ENCODE measurements around the gene PLXNC1.

PLXNC1 gene

GRCh38 chr12:94220804-94221203 lies 72.4 kb downstream of the PLXNC1 start:
- Histone ChIP-seq H3K36me3 (ENCODE audit: control insufficient read depth, insufficient read depth, low read length) (no peaks in the 10 kb centered on the region), H3K9me3 (ENCODE audit: control insufficient read depth, insufficient read depth, low read length) (no peaks in the 10 kb centered on the region), H3K27me3 (ENCODE audit: control insufficient read depth, insufficient read depth, low read length) (no peaks in the 10 kb centered on the region), H3K4me1 (ENCODE audit: control insufficient read depth, insufficient read depth, low read length) (no peaks in the 10 kb centered on the region), H3K4me3 (ENCODE audit: low read length) (no peak overlapping the region), H3K27ac (ENCODE audit: low read length) (no peak overlapping the region)
- WGBS (ENCODE audit: insufficient coverage, insufficient read length) = no CpG with 5 or more reads among the region's 5 CpGs
- no peak for DNase-seq (ENCODE audit: low read depth, low spot score)

- no peak overlapping the region for H3K27ac ChIP-seq (ENCODE audit: low read length)
- H3K9me3 ChIP-seq (ENCODE audit: control insufficient read depth, insufficient read depth, low read length) = no peaks in the 10 kb centered on the region
- DNase-seq (ENCODE audit: low read depth, low spot score) = no peak
- no peaks in the 10 kb centered on the region for H3K36me3 ChIP-seq (ENCODE audit: control insufficient read depth, insufficient read depth, low read length)
- no peaks in the 10 kb centered on the region for H3K27me3 ChIP-seq (ENCODE audit: control insufficient read depth, insufficient read depth, low read length)
- peaks cover 2% of the 10 kb centered on the region; the same call in 1 of the 2 replicates for H3K4me1 ChIP-seq (ENCODE audit: control insufficient read depth, insufficient read depth, low read length)
- no peak overlapping the region for H3K4me3 ChIP-seq (ENCODE audit: low read length)
- WGBS (ENCODE audit: insufficient coverage, insufficient read length) = no CpG with 5 or more reads among the region's 4 CpGs
These were observed 74.1 kb downstream of the PLXNC1 start for GRCh38 chr12:94222351-94223084.

- no peak overlapping the region for H3K4me3 ChIP-seq (ENCODE audit: low read length)
- whole genome bisulfite sequencing (ENCODE audit: insufficient coverage, insufficient read length) = no CpG with 5 or more reads among the region's 7 CpGs
- H3K27ac ChIP-seq (ENCODE audit: low read length) = no peak overlapping the region
- no peaks in the 10 kb centered on the region for H3K27me3 ChIP-seq (ENCODE audit: control insufficient read depth, insufficient read depth, low read length)
- H3K36me3 ChIP-seq (ENCODE audit: control insufficient read depth, insufficient read depth, low read length) = no peaks in the 10 kb centered on the region
- DNase-seq (ENCODE audit: low read depth, low spot score) = no peak
- H3K9me3 ChIP-seq (ENCODE audit: control insufficient read depth, insufficient read depth, low read length) = no peaks in the 10 kb centered on the region
- H3K4me1 ChIP-seq (ENCODE audit: control insufficient read depth, insufficient read depth, low read length) = peaks cover 2% of the 10 kb centered on the region; the same call in 1 of the 2 replicates
These were observed 75.5 kb downstream of the PLXNC1 start for GRCh38 chr12:94223842-94224241.

GRCh38 chr12:94225506-94225905 lies 77.1 kb downstream of the PLXNC1 start:
- no CpG with 5 or more reads among the region's 9 CpGs for WGBS (ENCODE audit: insufficient coverage, insufficient read length)
- Histone ChIP-seq H3K27ac (ENCODE audit: low read length) (no peak overlapping the region), H3K36me3 (ENCODE audit: control insufficient read depth, insufficient read depth, low read length) (no peaks in the 10 kb centered on the region), H3K4me1 (ENCODE audit: control insufficient read depth, insufficient read depth, low read length) (peaks cover 2% of the 10 kb centered on the region; the same call in 1 of the 2 replicates), H3K27me3 (ENCODE audit: control insufficient read depth, insufficient read depth, low read length) (no peaks in the 10 kb centered on the region), H3K9me3 (ENCODE audit: control insufficient read depth, insufficient read depth, low read length) (no peaks in the 10 kb centered on the region), H3K4me3 (ENCODE audit: low read length) (no peak overlapping the region)
- no peak for DNase-seq (ENCODE audit: low read depth, low spot score)

- H3K36me3 ChIP-seq (ENCODE audit: control insufficient read depth, insufficient read depth, low read length) = no peaks in the 10 kb centered on the region
- DNase-seq (ENCODE audit: low read depth, low spot score) = peak; percentile 37
- no CpG with 5 or more reads among the region's 5 CpGs for WGBS (ENCODE audit: insufficient coverage, insufficient read length)
- H3K27me3 ChIP-seq (ENCODE audit: control insufficient read depth, insufficient read depth, low read length) = no peaks in the 10 kb centered on the region
- H3K4me1 ChIP-seq (ENCODE audit: control insufficient read depth, insufficient read depth, low read length) = peaks cover 2% of the 10 kb centered on the region; the same call in 1 of the 2 replicates
- H3K4me3 ChIP-seq (ENCODE audit: low read length) = no peak overlapping the region
- H3K27ac ChIP-seq (ENCODE audit: low read length) = no peak overlapping the region
- H3K9me3 ChIP-seq (ENCODE audit: control insufficient read depth, insufficient read depth, low read length) = no peaks in the 10 kb centered on the region
These were observed 77.7 kb downstream of the PLXNC1 start for GRCh38 chr12:94225947-94226630.

GRCh38 chr12:94227066-94227465 lies 78.7 kb downstream of the PLXNC1 start:
- no peak for DNase-seq (ENCODE audit: low read depth, low spot score)
- H3K4me1 ChIP-seq (ENCODE audit: control insufficient read depth, insufficient read depth, low read length) = peaks cover 2% of the 10 kb centered on the region; the same call in 1 of the 2 replicates
- H3K36me3 ChIP-seq (ENCODE audit: control insufficient read depth, insufficient read depth, low read length) = no peaks in the 10 kb centered on the region
- no peak overlapping the region for H3K4me3 ChIP-seq (ENCODE audit: low read length)
- no peaks in the 10 kb centered on the region for H3K9me3 ChIP-seq (ENCODE audit: control insufficient read depth, insufficient read depth, low read length)
- H3K27ac ChIP-seq (ENCODE audit: low read length) = no peak overlapping the region
- WGBS (ENCODE audit: insufficient coverage, insufficient read length) = no CpG with 5 or more reads among the region's 2 CpGs
- no peaks in the 10 kb centered on the region for H3K27me3 ChIP-seq (ENCODE audit: control insufficient read depth, insufficient read depth, low read length)

- no peaks in the 10 kb centered on the region for H3K27me3 ChIP-seq (ENCODE audit: control insufficient read depth, insufficient read depth, low read length)
- no CpG with 5 or more reads among the region's 8 CpGs for WGBS (ENCODE audit: insufficient coverage, insufficient read length)
- no peak for DNase-seq (ENCODE audit: low read depth, low spot score)
- H3K4me1 ChIP-seq (ENCODE audit: control insufficient read depth, insufficient read depth, low read length) = peaks cover 2% of the 10 kb centered on the region; the same call in 1 of the 2 replicates
- no peak overlapping the region for H3K27ac ChIP-seq (ENCODE audit: low read length)
- no peak overlapping the region for H3K4me3 ChIP-seq (ENCODE audit: low read length)
- no peaks in the 10 kb centered on the region for H3K9me3 ChIP-seq (ENCODE audit: control insufficient read depth, insufficient read depth, low read length)
- H3K36me3 ChIP-seq (ENCODE audit: control insufficient read depth, insufficient read depth, low read length) = no peaks in the 10 kb centered on the region
These were observed 80.1 kb downstream of the PLXNC1 start for GRCh38 chr12:94228488-94228907.

- Histone ChIP-seq H3K4me1 (ENCODE audit: control insufficient read depth, insufficient read depth, low read length) (peaks cover 2% of the 10 kb centered on the region; the same call in 1 of the 2 replicates), H3K4me3 (ENCODE audit: low read length) (no peak overlapping the region), H3K36me3 (ENCODE audit: control insufficient read depth, insufficient read depth, low read length) (no peaks in the 10 kb centered on the region), H3K9me3 (ENCODE audit: control insufficient read depth, insufficient read depth, low read length) (no peaks in the 10 kb centered on the region), H3K27ac (ENCODE audit: low read length) (no peak overlapping the region), H3K27me3 (ENCODE audit: control insufficient read depth, insufficient read depth, low read length) (no peaks in the 10 kb centered on the region)
- WGBS (ENCODE audit: insufficient coverage, insufficient read length) = no CpG with 5 or more reads among the region's 4 CpGs
- DNase-seq (ENCODE audit: low read depth, low spot score) = no peak
These were observed 81.5 kb downstream of the PLXNC1 start for GRCh38 chr12:94229902-94230301.

GRCh38 chr12:94230357-94230905 lies 82.1 kb downstream of the PLXNC1 start:
- no peak overlapping the region for H3K27ac ChIP-seq (ENCODE audit: low read length)
- no peak overlapping the region for H3K4me3 ChIP-seq (ENCODE audit: low read length)
- H3K36me3 ChIP-seq (ENCODE audit: control insufficient read depth, insufficient read depth, low read length) = no peaks in the 10 kb centered on the region
- no peaks in the 10 kb centered on the region for H3K27me3 ChIP-seq (ENCODE audit: control insufficient read depth, insufficient read depth, low read length)
- no CpG with 5 or more reads among the region's 2 CpGs for WGBS (ENCODE audit: insufficient coverage, insufficient read length)
- H3K4me1 ChIP-seq (ENCODE audit: control insufficient read depth, insufficient read depth, low read length) = peaks cover 2% of the 10 kb centered on the region; the same call in 1 of the 2 replicates
- H3K9me3 ChIP-seq (ENCODE audit: control insufficient read depth, insufficient read depth, low read length) = no peaks in the 10 kb centered on the region
- DNase-seq (ENCODE audit: low read depth, low spot score) = no peak

- no peak for DNase-seq (ENCODE audit: low read depth, low spot score)
- Histone ChIP-seq H3K9me3 (ENCODE audit: control insufficient read depth, insufficient read depth, low read length) (no peaks in the 10 kb centered on the region), H3K4me3 (ENCODE audit: low read length) (no peak overlapping the region), H3K4me1 (ENCODE audit: control insufficient read depth, insufficient read depth, low read length) (no peaks in the 10 kb centered on the region), H3K27ac (ENCODE audit: low read length) (no peak overlapping the region), H3K27me3 (ENCODE audit: control insufficient read depth, insufficient read depth, low read length) (no peaks in the 10 kb centered on the region), H3K36me3 (ENCODE audit: control insufficient read depth, insufficient read depth, low read length) (no peaks in the 10 kb centered on the region)
- no CpG with 5 or more reads among the region's 3 CpGs for WGBS (ENCODE audit: insufficient coverage, insufficient read length)
These were observed 83.3 kb downstream of the PLXNC1 start for GRCh38 chr12:94231709-94232108.
